Measurements from ENCODE around the gene NCAM2.

The NCAM2 gene

GRCh38 chr21:20997636-20998455 lies at the start of gene NCAM2:
Gene NCAM2, plus strand, starts transcription at chr21:20998409.
- DNase-seq (ENCODE audit: low read depth, low spot score): peak; percentile 21

- DNase-seq (ENCODE audit: low read depth, low spot score): no peak
Observed at GRCh38 chr21:20949884-20950283, 48.3 kb upstream of the NCAM2 start.

GRCh38 chr21:20965816-20966215 lies 32.4 kb upstream of the NCAM2 start:
- no peak for DNase-seq (ENCODE audit: low read depth, low spot score)

- no peak for DNase-seq (ENCODE audit: low read depth, low spot score)
Observed at GRCh38 chr21:20968391-20968790, 29.8 kb upstream of the NCAM2 start.

GRCh38 chr21:20970691-20971090 lies 27.5 kb upstream of the NCAM2 start:
- no peak for DNase-seq (ENCODE audit: low read depth, low spot score)

GRCh38 chr21:20971296-20971921 lies 26.8 kb upstream of the NCAM2 start:
- DNase-seq (ENCODE audit: low read depth, low spot score): no peak

GRCh38 chr21:20994790-20995189 lies 3.4 kb upstream of the NCAM2 start:
- DNase-seq (ENCODE audit: low read depth, low spot score): no peak

GRCh38 chr21:20996421-20997310 lies 1.5 kb upstream of the NCAM2 start:
- DNase-seq (ENCODE audit: low read depth, low spot score): no peak

GRCh38 chr21:20997311-20997635 lies 936 bp upstream of the NCAM2 start:
- DNase-seq (ENCODE audit: low read depth, low spot score): no peak

GRCh38 chr21:20998456-20998789 lies 214 bp downstream of the NCAM2 start:
- DNase-seq (ENCODE audit: low read depth, low spot score): no peak

GRCh38 chr21:20998886-20999285 lies 677 bp downstream of the NCAM2 start:
- DNase-seq (ENCODE audit: low read depth, low spot score): no peak

GRCh38 chr21:20999659-21000058 lies 1.4 kb downstream of the NCAM2 start:
- DNase-seq (ENCODE audit: low read depth, low spot score): no peak

- DNase-seq (ENCODE audit: low read depth, low spot score): no peak
Observed at GRCh38 chr21:21000591-21001175, 2.5 kb downstream of the NCAM2 start.

- DNase-seq (ENCODE audit: low read depth, low spot score): no peak
Observed at GRCh38 chr21:21001591-21002100, 3.4 kb downstream of the NCAM2 start.

- no peak for DNase-seq (ENCODE audit: low read depth, low spot score)
Observed at GRCh38 chr21:21002153-21002552, 3.9 kb downstream of the NCAM2 start.

GRCh38 chr21:21003701-21004100 lies 5.5 kb downstream of the NCAM2 start:
- no peak for DNase-seq (ENCODE audit: low read depth, low spot score)

GRCh38 chr21:21007606-21008005 lies 9.4 kb downstream of the NCAM2 start:
- DNase-seq (ENCODE audit: low read depth, low spot score): no peak

- no peak for DNase-seq (ENCODE audit: low read depth, low spot score)
Observed at GRCh38 chr21:21010228-21010627, 12.0 kb downstream of the NCAM2 start.

- DNase-seq (ENCODE audit: low read depth, low spot score): no peak
Observed at GRCh38 chr21:21010698-21011097, 12.5 kb downstream of the NCAM2 start.

- no peak for DNase-seq (ENCODE audit: low read depth, low spot score)
Observed at GRCh38 chr21:21018821-21019220, 20.6 kb downstream of the NCAM2 start.

- no peak for DNase-seq (ENCODE audit: low read depth, low spot score)
Observed at GRCh38 chr21:21019681-21020080, 21.5 kb downstream of the NCAM2 start.

- DNase-seq (ENCODE audit: low read depth, low spot score): no peak
Observed at GRCh38 chr21:21025742-21026141, 27.5 kb downstream of the NCAM2 start.

Data from activated naive CD8-positive, alpha-beta T cell treated with anti-CD3 and anti-CD28 coated beads, Interleukin-2, amount 50 U/mL, for 16 hours (primary cell).